ENCODE results near the gene FILIP1.

The FILIP1 gene

DNA sequence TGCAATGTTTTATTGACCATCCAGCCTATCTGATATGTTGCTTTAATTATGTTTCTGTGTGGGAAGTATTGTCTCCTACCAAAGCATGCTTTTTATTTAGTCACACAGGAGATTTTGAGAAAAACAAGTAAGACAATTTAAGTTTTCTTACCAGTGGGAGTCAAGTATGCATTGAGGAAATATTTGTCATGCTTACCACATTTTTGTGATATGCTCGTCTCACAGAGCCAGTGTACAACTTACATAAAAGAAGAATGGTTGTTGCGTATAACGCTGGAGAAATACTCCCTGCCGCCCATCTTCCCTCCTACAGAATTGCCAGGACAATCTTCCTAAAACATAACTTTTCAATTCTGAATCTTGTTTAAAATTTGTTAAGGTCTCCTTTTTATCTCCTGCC, 37.1 kb upstream of the FILIP1 start:
- Histone ChIP-seq H3K27me3 (ENCODE audit: insufficient read depth, low read depth, severe bottlenecking) (no peaks in the 10 kb centered on the region), H3K36me3 (no peaks in the 10 kb centered on the region), H3K9me3 (ENCODE audit: severe bottlenecking) (no peaks in the 10 kb centered on the region), H3K27ac (no peak overlapping the region), H3K4me3 (ENCODE audit: low read depth, low read length) (no peak overlapping the region)
- TF ChIP-seq, protein P1, sequence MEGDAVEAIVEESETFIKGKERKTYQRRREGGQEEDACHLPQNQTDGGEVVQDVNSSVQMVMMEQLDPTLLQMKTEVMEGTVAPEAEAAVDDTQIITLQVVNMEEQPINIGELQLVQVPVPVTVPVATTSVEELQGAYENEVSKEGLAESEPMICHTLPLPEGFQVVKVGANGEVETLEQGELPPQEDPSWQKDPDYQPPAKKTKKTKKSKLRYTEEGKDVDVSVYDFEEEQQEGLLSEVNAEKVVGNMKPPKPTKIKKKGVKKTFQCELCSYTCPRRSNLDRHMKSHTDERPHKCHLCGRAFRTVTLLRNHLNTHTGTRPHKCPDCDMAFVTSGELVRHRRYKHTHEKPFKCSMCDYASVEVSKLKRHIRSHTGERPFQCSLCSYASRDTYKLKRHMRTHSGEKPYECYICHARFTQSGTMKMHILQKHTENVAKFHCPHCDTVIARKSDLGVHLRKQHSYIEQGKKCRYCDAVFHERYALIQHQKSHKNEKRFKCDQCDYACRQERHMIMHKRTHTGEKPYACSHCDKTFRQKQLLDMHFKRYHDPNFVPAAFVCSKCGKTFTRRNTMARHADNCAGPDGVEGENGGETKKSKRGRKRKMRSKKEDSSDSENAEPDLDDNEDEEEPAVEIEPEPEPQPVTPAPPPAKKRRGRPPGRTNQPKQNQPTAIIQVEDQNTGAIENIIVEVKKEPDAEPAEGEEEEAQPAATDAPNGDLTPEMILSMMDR (IDR thresholded peaks at IDR 0.05; ENCODE audit: low read depth, low read length), result no peak
- no peak for DNase-seq

DNA sequence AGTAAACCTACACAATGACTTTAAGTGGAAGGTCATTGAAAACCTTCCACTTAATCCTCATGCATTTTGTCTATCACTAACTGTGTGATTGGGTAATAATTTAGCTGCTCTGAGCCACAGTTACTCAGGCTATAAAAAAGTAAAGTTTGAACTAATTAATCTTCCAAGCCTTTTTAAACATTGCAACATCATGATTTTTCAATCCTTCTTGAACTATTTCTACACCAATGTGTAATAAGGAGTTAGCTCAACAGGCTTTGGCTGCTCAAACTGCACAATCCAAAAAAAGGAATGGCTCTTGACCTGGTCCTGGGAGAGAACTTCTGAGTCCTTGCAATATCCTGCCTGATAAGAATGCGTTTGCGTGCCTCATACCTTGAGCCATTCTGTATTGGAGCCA, 34.8 kb upstream of the FILIP1 start:
- Histone ChIP-seq H3K36me3 (no peaks in the 10 kb centered on the region), H3K9me3 (ENCODE audit: severe bottlenecking) (no peaks in the 10 kb centered on the region), H3K27me3 (ENCODE audit: insufficient read depth, low read depth, severe bottlenecking) (no peaks in the 10 kb centered on the region), H3K27ac (no peak overlapping the region), H3K4me3 (ENCODE audit: low read depth, low read length) (no peak overlapping the region)
- no peak for DNase-seq
- TF ChIP-seq, protein P1 (IDR thresholded peaks at IDR 0.05; ENCODE audit: low read depth, low read length), result no peak

DNA sequence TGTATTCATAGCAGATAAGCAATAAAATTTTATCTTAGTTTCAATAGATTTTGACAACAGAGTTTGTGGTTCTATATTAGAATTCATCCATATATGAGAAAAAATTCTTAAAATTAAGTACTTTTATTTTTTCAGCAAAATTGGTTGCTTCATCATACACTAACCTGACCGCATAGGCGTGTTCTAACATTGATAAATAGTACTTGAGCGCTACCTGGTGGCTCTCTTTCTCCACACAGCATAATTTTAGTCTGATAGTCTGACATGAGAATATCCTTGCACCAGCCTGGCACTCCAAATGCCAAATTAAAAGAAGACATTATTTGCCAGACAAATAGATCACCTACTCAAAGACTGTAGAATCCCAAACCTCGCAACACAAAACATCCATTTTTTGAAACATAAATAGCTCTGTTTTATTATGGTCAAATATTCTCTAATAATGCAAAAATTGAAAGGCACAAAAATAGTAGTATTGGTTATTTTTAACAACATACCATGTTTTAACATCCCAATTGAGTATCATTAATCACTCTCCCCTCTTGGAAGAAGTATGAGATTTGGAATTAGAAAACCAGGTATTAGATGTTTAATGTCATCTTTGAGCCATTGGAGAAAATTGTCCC, 33.0 kb upstream of the FILIP1 start:
- H3K27me3 ChIP-seq (ENCODE audit: insufficient read depth, low read depth, severe bottlenecking), result no peaks in the 10 kb centered on the region
- no peaks in the 10 kb centered on the region for H3K9me3 ChIP-seq (ENCODE audit: severe bottlenecking)
- H3K27ac ChIP-seq, result no peak overlapping the region
- no peak overlapping the region for H3K4me3 ChIP-seq (ENCODE audit: low read depth, low read length)
- H3K36me3 ChIP-seq, result no peaks in the 10 kb centered on the region
- peak; percentile 57 for DNase-seq
- TF ChIP-seq, protein P1 (IDR thresholded peaks at IDR 0.05; ENCODE audit: low read depth, low read length), result peak; percentile 56; the same call in 1 of the 2 replicates

DNA sequence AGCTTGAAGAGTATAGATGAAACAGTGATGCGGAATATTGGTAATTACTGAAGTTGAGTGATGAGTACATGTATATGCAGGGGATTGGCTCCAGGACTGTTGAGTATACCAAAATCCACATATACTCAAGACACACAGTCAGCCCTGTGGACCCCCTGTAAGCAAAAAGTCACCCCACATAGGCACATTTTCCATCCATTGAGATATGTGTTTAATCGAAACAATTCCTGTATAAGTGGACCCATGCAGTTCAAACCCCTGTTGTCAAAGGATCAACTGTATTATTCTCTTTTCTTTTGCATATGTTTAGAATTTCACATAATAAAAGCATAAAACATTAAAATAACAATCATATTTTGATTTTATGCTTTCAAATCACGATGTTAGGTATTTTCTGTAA, 32.1 kb upstream of the FILIP1 start:
- TF ChIP-seq, protein P1 (IDR thresholded peaks at IDR 0.05; ENCODE audit: low read depth, low read length), result no peak
- Histone ChIP-seq H3K9me3 (ENCODE audit: severe bottlenecking) (no peaks in the 10 kb centered on the region), H3K27ac (no peak overlapping the region), H3K27me3 (ENCODE audit: insufficient read depth, low read depth, severe bottlenecking) (no peaks in the 10 kb centered on the region), H3K36me3 (no peaks in the 10 kb centered on the region), H3K4me3 (ENCODE audit: low read depth, low read length) (no peak overlapping the region)
- no peak for DNase-seq

DNA sequence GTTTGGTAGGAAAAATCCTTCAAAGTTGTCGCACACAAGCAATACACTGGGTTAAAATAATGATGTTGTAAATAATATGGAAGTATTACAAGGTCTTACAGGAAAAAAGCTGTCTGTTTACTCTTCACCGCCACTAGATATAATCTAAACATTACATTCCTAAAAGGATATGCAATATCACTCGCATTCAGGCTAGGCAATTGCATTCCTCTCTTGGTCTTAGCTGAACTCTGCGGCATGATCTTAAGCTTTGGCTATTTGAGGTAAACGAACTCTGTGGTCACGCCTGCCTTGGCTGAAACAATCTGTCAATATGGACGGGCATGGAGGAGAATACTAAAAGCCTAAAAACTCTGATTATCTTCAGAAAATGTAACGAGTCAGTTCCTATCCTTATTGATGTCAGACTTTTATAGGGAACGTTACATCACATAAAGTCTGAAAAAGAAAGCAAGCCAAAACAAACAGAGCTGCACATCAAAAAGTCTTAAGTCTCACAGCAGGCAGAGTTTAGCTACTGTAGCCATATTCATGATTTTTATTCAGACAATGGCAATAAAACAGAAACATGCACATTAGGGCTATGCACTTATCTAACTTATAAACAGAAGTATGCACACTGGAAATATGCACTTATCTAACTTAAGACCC, 30.8 kb upstream of the FILIP1 start:
- peak; percentile 53 for DNase-seq
- no peak overlapping the region for H3K4me3 ChIP-seq (ENCODE audit: low read depth, low read length)
- H3K27ac ChIP-seq, result no peak overlapping the region
- H3K27me3 ChIP-seq (ENCODE audit: insufficient read depth, low read depth, severe bottlenecking), result no peaks in the 10 kb centered on the region
- TF ChIP-seq, protein P1 (IDR thresholded peaks at IDR 0.05; ENCODE audit: low read depth, low read length), result no peak
- H3K9me3 ChIP-seq (ENCODE audit: severe bottlenecking), result no peaks in the 10 kb centered on the region
- H3K36me3 ChIP-seq, result no peaks in the 10 kb centered on the region
